Stimulated activated CD8-positive, alpha-beta memory T cell treated with anti-CD3 and anti-CD28 coated beads, Interleukin-4, amount 100 ng/mL, for 4 hours (primary cell): Measurements from ENCODE around the gene TM9SF1.
A peak's percentile ranks its signal among the peaks of the same experiment; 100 is the strongest.
"Not testable (repeated sequence)": the region's sequence is repeated elsewhere in the genome, so short reads cannot be mapped to it uniquely, and the experiment has no call there.

Experiments used
- DNase-seq, 2 donors: peaks; one replicate each; pipeline ENCODE4 v3.0.0-alpha.2; 2020; ENCODE audit warnings: low read depth in 2 of 2, low spot score in 1 of 2

Gene TM9SF1

DNA sequence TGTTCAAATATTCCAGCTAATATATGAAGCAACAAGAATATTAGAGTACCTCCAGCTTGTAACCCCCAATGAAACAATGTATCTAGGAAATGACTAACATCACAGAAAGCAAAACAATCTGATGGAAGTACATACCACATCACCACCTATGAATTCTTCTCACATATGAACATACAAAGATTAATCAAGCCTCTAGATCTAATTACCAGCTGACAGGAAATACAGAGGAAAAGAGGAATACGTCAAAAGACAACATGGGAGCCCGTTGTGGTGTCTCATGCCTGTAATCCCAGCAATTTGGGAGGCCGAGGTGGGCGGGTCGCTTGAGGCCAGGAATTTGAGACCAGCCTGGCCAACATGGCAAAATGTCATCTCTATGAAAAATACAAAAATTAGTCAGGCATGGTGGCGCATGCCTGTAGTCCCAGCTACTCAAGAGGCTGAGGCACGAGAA lies 29.4 kb upstream of the TM9SF1 start:
- DNase-seq, result no peak

DNA sequence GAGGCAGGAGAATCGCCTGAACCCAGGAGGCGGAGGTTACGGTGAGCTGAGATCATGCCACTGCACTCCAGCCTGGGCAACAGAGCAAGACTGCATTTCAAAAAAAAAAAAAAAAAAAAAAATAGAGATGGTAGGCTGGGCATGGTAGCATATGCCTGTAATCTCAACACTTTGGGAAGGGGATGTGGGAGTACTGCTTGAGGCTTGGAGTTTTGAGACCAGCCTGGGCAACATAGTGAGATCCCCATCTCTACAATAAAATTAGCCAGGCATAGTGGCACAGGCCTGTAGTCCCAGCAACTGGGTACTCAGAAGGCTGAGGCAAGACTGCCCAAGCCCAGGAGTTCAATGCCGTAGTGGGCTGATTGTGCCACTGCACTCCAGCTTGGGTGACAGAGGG lies 27.7 kb upstream of the TM9SF1 start:
- not testable (repeated sequence) for DNase-seq

DNA sequence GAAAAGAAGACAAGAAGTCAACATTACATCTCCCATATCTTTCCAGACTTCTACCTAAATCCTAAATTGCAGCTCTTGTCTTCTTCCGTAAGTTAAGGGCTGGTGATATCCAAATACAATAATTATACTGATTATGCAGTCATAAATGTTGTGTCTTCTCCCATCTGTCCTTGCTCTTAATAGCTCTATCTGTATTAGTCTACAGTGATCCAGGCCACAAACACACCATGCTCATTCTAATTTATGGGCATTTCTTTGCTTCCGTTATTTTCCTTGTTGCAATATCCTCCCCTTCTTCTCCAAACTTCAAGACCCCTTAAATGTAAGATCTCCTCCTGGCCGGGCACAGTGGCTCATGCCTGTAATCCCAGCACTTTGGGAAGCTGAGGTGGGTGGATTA lies 24.3 kb upstream of the TM9SF1 start:
- no peak for DNase-seq

DNA sequence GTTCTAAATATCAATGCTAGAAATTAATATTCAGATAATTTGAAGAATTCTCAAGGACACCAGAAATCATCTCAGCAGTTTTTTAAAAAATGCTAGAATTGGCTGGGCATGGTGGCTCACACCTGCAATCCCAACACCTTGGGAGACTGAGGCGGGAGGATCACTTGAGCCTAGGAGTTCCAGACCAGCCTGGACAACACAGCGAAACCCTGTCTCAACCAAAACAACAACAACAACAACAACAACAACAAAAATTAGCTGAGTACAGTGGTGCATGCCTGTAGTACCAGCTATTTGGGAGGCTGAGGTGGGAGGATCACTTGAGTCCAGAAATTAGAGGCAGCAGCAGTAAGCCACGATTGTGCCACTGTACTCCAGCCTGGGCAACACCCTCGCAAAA lies 23.8 kb upstream of the TM9SF1 start:
- DNase-seq, result no peak

DNA sequence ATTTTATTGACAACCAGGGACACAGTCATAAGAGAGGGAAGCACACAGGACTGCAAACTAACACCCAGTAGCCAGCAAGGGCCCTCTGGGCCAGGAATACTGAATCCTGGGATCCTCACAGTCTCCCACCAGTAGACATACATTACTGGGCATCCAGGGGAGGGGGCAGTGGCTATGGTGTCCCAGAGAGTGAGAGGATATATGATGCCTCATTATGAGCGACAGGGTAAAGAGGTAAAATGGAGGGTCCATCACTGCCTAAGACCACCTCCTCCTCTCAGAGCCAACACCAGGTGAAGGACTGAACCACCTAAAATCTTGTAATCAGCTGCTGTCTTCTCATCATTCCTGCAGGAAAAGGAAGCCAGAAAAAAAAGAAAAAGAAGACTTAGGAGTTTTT lies 21.6 kb upstream of the TM9SF1 start:
- DNase-seq, result not testable (repeated sequence)

DNA sequence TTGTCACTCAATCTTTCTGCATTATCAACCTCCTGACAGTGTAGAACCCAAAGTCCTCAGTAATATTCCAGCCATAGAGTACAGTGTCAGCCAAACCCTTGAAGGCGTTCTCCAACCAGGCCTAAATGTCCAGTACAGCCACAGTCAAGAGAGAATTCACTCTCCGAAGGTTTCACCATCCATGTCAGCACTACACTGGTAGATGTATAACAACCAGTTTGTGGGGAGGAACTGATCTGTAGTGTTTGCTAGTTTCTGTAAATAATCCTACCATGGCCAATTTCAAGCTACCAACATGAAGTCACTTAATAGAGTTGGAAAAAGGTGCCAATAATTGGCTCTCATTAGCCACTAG lies 21.1 kb upstream of the TM9SF1 start:
- no peak for DNase-seq

DNA sequence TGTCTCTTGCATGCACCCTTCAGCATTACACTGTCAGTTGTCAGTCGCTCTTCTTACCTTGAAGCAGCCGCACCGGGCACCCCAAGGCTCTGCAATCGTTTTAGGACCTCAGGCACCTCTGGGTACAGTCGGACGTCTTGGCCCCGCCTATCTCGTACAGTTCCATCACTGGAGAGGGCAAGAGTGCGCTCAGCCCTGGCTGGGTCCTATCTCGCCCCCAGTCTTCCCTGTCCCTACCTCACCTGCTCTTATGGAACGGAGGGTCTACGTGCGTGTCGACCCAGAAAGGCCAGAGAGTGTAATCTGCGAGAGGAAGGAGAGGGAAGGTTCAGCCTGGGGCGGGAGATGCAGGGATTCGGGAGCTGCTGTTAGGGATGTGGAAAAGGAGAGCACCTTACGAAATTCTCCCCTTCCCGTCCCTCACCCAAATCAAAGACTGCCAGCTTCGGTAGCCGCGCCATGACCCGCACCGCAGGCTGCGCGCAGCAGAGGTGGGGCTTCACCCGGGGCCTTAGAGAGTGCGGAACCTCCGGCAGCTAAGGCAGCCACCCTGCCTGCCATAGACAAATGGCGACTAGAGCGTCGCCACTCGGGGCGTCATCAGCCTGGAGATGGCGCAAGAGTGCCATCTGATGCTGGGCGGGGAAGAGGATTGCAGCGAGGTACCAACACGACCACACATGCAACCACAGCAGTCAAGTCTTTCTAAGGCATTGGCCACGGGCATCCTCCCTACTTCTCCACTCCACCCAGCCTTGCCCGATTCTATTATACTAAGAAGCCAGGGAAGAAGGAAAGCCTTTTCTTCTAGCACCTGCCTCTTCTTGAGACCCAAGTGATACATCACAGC lies 20.5 kb upstream of the TM9SF1 start, which contains the start of gene MDP1:
Gene MDP1, minus strand, starts transcription at position 572 of the 850 bp plus-strand sequence. Its CDS starts 111 bp downstream, at position 461.
- DNase-seq, result peak; percentile 55 to 69

DNA sequence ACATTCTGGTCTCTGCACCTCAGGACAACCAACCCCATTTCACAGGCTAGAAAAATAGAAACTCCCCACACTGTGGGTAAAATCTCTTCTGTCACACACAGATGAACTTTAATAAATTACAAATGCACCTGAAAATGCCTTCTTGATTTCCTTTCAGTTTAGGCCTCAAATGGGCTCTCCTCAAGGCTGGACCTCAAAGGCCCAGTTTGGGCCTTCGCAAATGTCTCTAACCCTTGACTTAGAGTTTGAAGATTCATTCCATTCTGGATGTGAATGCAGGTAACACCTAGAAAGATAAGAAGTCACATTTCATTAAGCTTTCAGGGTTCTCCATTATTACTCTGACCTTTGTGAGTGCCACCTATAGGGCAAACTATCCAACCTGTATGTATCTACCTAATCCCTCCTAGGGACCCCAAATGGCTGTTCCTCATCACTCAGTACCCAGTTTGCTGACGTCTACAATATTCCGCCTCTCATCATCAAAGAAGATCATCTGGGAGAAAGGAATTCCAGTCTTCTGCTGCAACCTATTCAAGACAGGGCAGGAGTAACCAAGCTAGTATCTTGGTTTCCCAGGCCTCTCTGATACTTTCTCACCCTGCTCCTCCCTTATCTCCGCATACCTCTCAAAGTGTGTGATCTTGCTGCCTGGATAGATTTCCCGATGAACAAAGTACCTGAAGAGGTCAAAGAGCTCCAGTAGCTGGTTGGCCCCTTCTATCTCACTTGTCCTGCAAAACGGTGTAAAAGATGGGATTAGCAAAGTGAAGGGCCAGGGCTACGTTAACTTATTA lies 18.8 kb upstream of the TM9SF1 start:
- DNase-seq, result no peak

DNA sequence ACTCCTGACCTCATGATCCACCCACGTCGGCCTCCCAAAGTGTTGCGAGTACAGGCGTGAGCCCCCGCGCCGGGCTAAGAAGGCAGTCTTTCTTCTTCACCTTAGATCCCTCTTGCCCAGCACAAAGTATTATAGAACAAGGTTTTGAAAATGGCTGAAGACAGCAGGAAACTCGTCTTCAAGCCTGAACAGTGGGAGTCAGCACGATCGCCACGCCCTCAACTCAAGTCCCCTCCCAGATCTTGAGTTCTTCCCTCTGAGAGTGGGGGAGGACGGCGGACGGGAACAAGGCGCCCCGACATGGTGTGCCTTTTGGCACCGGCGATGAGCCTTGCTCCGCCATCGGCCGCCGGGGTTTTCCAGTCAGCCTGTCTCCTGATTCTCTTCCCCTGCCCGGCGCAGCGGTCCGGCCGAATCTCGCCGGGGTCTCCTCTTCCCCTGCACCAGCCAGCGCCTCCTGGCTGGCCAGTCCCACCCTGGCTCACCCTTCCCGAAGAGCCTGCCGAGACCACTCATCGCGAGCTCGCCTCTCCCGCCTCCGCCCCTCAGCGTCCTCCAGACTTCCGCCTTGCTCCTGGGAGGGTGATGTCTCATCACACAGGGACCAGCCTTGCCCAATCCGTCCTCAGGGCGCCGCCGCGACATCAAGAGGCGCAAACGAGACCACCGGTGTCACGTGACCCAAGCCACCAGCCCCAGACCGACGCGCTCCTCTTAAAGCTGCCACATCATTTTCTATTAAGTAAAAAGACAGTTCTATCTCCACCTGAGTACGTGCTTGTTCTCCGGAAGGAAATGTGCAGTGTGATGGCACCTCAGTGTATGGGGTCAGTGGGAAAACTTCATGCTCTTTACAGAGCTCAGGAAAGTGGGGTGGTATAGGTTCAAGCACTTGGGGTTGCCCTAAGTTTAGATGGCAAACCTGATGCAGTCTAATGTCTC lies 18.0 kb upstream of the TM9SF1 start, which contains the start of gene CHMP4A:
Gene CHMP4A, minus strand, starts transcription at position 565 of the 942 bp plus-strand sequence. Its CDS starts 49 bp downstream, at position 516.
- DNase-seq, result peak; percentile 84 to 94

DNA sequence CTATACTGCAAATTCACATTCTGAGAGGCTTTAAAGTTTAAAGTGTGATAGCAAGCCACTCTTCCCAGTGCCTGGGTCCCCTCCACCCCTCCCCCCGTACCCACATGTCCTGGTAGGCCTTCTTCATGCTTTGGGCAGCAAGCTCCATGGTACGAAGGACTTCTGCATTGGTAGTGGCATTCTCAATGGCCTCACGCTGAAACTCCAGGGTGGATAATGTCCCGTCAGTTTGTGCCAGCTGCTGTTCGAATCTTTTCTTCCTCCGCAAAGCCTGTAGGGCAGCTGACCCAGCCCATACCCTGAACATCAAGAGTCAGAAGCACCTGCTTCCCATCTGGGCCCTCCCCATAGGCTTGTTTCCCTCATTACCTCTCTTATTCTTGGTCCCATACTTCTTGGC lies 16.1 kb upstream of the TM9SF1 start:
- DNase-seq, result no peak

DNA sequence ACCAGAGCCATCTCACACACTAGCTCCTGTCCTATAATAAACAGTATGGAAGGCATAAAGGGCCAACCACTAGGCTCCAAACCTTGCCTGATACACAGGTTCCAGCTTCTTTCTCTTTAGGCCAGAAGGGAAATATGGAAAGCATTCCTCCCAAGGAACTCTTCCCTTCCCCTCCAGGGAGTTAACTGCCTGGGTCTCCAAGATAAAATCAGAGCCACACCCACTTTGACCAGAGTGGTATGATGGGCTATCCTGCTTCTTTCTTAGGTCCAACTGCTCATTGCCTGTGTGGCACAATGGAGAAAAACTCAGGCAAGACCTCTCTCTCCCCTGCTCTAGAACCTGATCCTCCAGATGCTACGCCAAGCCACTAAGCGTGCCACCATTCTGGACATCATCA lies 12.4 kb upstream of the TM9SF1 start:
- no peak for DNase-seq

DNA sequence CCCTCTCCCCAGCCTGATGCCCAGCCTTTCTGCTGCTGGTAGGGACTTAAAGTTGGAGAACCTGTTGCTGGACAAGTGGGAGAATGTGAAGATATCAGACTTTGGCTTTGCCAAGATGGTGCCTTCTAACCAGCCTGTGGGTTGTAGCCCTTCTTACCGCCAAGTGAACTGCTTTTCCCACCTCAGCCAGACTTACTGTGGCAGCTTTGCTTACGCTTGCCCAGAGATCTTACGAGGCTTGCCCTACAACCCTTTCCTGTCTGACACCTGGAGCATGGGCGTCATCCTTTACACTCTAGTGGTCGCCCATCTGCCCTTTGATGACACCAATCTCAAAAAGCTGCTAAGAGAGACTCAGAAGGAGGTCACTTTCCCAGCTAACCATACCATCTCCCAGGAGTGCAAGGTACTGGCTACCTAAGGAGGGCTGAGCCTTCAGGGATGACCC lies 11.9 kb upstream of the TM9SF1 start:
- no peak for DNase-seq

DNA sequence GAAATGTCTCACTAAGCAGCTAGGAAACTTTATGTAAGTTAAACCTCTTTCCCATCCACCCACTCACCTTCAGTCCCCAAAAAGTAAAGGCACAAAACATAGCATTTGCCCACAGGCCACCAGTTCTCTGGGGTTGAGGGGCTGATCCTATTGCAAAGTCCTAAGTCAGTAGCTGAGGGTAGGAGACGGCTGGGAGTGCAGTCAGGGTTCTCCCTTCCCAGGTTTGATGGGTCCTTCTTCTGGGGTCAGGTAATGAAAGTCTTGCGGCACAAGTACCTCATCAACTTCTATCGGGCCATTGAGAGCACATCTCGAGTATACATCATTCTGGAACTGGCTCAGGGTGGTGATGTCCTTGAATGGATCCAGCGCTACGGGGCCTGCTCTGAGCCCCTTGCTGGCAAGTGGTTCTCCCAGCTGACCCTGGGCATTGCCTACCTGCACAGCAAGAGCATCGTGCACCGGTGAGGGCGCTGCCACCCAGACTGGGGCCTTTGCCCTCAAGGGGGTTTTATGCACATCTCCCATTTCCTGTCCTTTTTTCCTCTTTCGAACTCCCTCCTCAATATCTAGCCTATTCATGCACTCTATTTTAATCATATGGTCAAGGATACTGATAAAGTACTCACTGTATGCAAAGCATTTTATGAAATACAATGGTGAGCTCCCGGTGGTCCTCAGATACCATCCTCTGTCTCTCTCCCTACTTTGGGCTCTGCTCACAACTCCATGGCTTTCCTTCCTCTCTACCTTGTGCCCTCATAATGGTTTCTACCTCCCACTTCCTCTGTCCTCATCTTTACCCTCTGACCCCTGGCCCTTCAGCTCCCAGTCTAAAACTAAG lies 11.2 kb upstream of the TM9SF1 start:
- no peak for DNase-seq

DNA sequence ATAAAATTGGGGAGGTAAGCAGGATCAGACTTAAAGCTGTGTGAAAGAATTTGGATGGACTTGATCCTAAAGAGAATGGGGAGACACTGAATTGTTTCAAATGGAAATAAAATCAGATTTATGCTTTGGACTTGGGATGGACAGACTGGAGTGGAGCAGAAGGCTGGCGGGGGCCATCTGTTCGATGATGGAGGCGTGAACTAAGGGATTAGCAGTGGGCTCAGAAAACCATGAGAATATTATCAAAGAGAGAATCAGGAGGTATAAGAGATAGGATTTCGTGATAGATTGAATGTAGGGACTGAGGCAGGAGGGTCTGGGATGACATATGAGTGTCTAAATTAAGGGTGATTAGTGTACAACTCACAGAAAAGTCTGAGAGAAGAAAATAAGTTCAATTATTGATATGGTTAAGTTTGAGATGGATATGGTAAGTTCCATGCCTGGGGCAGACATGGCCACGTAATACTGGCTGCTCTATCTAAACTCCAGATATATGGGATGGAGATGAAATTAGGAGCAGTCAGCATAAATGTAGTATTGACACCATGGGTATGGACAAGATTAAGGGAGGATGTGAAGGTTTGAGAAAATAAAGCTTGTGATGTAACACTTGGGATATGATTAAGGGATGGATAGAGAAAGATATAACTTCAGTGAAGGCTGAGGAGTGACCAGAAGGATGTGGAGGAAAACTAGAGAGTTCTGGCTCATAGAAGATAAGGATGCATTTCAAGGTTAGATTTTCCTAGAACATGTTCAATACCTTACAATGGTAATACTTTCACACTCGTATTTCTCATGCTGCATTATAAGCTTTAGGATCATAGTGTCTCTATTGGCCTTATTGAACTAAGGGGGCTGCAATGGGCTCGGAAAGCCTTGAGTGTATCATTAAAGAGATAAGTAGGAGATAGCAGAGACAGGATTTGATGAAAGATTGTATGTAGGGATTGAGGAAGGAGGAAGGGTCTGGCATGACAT lies 9.2 kb upstream of the TM9SF1 start:
- no peak for DNase-seq

DNA sequence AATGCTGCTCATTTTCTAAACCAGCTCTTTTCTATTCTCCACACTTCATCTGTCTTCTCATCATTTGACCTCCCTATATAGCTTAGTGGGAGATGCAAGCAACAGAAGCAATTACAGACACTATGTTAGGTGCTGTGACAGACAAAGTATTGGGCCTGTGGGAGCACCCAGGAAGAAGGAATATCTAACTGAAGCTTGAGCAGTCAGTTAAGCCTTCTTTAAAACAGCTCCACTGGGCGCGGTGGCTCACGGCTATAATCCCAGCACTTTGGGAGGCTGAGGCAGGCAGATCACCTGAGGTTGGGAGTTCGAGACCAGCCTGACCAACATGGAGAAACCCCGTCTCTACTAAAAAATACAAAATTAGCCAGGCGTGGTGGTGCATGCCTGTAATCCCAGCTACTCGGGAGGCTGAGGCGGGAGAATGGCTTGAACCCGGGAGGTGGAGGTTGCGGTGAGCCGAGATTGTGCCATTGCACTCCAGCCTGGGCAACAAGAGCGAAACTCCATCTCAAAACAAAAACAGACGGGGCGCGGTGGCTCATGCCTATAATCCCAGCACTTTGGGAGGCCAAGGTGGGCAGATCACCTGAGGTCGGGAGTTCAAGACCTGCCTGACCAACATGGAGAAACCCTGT lies 8.1 kb upstream of the TM9SF1 start:
- DNase-seq, result not testable (repeated sequence)

DNA sequence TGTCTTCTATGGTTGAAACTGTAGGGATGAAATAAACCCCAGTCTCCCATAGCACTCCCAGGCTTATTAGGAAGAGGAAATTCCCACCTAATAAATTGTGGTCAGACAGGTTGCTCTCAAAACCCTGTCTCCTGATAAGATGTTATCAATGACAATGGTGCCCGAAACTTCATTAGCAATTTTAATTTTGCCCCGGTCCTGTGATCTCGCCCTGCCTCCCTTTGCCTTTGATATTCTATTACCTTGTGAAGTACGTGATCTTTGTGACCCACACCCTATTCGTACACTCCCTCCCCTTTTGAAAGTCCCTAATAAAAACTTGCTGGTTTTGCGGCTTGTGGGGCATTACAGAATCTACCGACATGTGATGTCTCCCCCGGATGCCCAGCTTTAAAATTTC lies 7.3 kb upstream of the TM9SF1 start:
- not testable (repeated sequence) for DNase-seq

DNA sequence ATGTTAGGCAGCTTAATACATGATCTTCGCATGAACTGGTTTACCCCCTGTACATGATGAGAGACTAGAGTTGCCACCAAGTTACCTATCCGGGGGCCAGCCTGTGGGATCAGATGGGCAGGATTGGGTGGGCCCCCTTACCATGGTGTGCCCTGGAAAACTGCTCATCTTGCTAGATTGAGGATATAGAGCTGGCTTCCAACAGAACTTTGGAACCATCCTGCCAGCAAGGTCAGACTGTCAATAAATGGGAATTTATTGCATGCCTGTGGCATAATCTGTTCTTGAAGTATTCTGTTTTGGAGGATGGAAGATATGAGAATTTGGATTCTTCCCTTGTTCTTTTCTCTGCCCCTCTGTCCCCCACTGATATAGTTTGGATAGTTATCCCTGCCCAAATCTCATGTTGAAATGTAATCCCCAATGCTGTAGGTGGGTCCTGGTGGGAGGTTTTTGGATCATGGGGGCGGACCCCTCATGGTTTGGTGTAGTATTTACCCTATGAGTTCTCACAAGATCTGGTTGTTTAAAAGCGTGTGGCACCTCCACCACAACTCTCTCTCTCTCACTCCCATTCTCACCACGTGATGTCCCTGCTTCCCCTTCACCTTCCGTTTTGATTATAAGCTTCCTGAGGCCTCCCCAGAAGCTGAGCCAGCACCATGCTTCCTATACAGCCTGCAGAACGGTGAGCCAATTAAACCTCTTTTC lies 3.7 kb upstream of the TM9SF1 start:
- no peak for DNase-seq

DNA sequence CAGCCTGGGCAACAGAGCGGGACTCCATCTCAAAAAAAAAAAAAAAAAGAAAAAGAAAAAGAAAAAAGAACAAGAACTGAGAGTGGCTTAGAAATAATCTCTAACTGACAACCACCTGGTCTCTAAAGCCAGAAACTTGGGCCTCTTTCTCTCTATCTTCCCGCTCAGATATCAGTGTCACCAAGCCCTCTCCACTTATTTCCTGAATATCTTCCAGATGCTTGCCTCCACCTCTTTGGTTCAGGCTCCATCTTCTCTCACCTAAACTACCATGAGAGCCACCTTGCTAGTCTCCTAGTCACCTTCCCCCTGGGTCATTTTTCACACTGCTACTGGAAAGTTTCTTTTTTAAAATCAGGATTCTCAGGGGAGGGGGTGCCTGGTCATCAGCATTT lies 1.8 kb upstream of the TM9SF1 start:
- DNase-seq, result no peak
